Right renal pelvis (tissue), 4 donors: ENCODE data around the gene SLC2A5. TPM values are rescaled to one million over a fixed set of nuclear protein-coding genes. Genes with fewer than 3 reads are reported as not detected.
"Not testable (repeated sequence)": the region's sequence is repeated elsewhere in the genome, so short reads cannot be mapped to it uniquely, and the experiment has no call there.

Experiments
- DNase-seq, 4 donors: peaks; one replicate each; pipeline ENCODE4 v3.0.0-alpha.2; 2013; ENCODE audit warnings: low read depth in 4 of 4, low spot score in 3 of 4, missing footprints in 1 of 4
- polyA plus RNA-seq, 4 donors: library from polyadenylated mRNA; unstranded; fragments of 120-200 nt; gene quantifications; one replicate each; pipeline ENCODE4 v1.2.1, GENCODE V29; 2013; ENCODE audit not compliant: insufficient read length in 4 of 4

The SLC2A5 gene
- 1 to 10 TPM in 1 of 4 donors, under 1 TPM in 3; 0.64 to 1.8 (median 0.82) TPM for polyA plus RNA-seq

- DNase-seq: no peak
These were observed at the start of gene SLC2A5 for GRCh38 chr1:9069326-9070100. SLC2A5 (minus strand) TSS chr1:9069635; CDS start chr1:9069536, 99 bp downstream.

GRCh38 chr1:9118186-9118585 is 48.8 kb upstream of the SLC2A5 start:
- no peak for DNase-seq

- DNase-seq: no peak
These were observed 46.1 kb upstream of the SLC2A5 start for GRCh38 chr1:9115351-9116205.

GRCh38 chr1:9112961-9113880 is 43.8 kb upstream of the SLC2A5 start:
- no peak for DNase-seq

- no peak for DNase-seq
These were observed 42.5 kb upstream of the SLC2A5 start for GRCh38 chr1:9111957-9112356.

- DNase-seq: no peak
These were observed 41.9 kb upstream of the SLC2A5 start for GRCh38 chr1:9111357-9111691.

GRCh38 chr1:9110669-9111356 is 41.4 kb upstream of the SLC2A5 start:
- DNase-seq: peak; percentile 72 to 81 (median 74)

GRCh38 chr1:9108056-9108665 is 38.7 kb upstream of the SLC2A5 start:
- no peak for DNase-seq

GRCh38 chr1:9107136-9107535 is 37.7 kb upstream of the SLC2A5 start:
- DNase-seq: no peak

GRCh38 chr1:9106286-9106685 is 36.9 kb upstream of the SLC2A5 start:
- no peak for DNase-seq

- DNase-seq: no peak
These were observed 36.0 kb upstream of the SLC2A5 start for GRCh38 chr1:9105336-9105867.

- peak in 2 of 4 donors; percentile 35 to 46 for DNase-seq
These were observed 32.2 kb upstream of the SLC2A5 start for GRCh38 chr1:9101510-9102146.

- no peak for DNase-seq
These were observed 31.1 kb upstream of the SLC2A5 start for GRCh38 chr1:9100471-9101043.

GRCh38 chr1:9099555-9099954 is 30.1 kb upstream of the SLC2A5 start:
- DNase-seq: no peak

- DNase-seq: no peak
These were observed 28.7 kb upstream of the SLC2A5 start for GRCh38 chr1:9097947-9098705.

- DNase-seq: no peak
These were observed 26.4 kb upstream of the SLC2A5 start for GRCh38 chr1:9095818-9096217.

- DNase-seq: not testable (repeated sequence)
These were observed 24.7 kb upstream of the SLC2A5 start for GRCh38 chr1:9093996-9094595.
